Muscle layer of duodenum (tissue), 2 donors: ENCODE measurements around the gene GHRH.

ENCODE experiments used
- H3K27ac ChIP-seq: one replicate; pipeline ENCODE4 v1.7.0; 2013; ENCODE audit warnings: mild to moderate bottlenecking, low read length
- H3K27me3 ChIP-seq: one replicate; pipeline ENCODE4 v1.7.0; 2013; ENCODE audit warnings: low read depth, mild to moderate bottlenecking, control low read depth, low read length
- H3K36me3 ChIP-seq, 2 donors: one replicate each; pipeline ENCODE4 v1.7.0; 2013; ENCODE audit warnings: low read length in 2 of 2, control low read depth in 1 of 2, mild to moderate bottlenecking in 1 of 2; ENCODE audit not compliant: insufficient read depth in 2 of 2, control insufficient read depth in 1 of 2
- H3K4me1 ChIP-seq, 2 donors: one replicate each; pipeline ENCODE4 v1.7.0; 2013; ENCODE audit warnings: low read length in 2 of 2, mild to moderate bottlenecking in 2 of 2, control low read depth in 1 of 2, moderate library complexity in 1 of 2; ENCODE audit not compliant: insufficient read depth in 2 of 2, control insufficient read depth in 1 of 2
- H3K4me3 ChIP-seq, 2 donors: one replicate each; pipeline ENCODE4 v1.7.0; 2013; ENCODE audit warnings: low read length in 2 of 2, low read depth in 1 of 2, mild to moderate bottlenecking in 1 of 2
- H3K9me3 ChIP-seq, 2 donors: one replicate each; pipeline ENCODE4 v1.7.0; 2013; ENCODE audit warnings: low read length in 2 of 2, control low read depth in 1 of 2, mild to moderate bottlenecking in 1 of 2; ENCODE audit not compliant: control insufficient read depth in 1 of 2
- donor health status: healthy.

The GHRH gene

DNA sequence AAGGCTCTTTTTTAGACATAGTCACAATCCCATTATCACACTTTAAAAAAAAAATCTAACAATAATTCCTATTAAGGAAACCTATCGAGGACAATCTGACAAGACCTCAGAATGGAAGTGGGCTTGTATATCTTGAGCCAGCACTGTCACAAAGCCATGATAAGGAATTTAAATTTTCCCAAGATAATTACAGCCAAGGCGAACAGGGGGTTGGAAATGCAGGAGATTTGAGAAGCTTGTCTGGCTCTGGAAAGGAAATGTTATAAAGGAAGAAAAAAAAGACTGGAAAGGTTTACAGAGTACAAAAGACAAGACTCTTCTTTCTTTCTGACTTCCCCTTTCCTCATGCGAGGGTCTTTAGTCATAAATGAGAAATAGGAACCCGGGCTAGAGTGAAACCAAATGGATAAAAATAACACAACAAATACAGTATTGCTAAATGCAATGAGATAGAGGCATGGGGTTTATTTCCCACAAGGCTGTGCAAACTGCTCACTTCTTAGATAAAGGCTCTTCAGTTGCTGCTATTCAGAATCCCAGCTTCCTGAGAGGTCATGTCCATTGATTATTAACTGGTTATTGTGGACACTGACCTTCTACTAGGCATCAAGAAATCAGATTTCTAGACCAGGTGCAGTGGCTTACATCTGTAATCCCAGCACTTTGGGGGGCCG, 13.4 kb upstream of the GHRH start:
- Histone ChIP-seq H3K4me1 (peaks cover 5 to 7% of the 10 kb centered on the region in 2 donors), H3K36me3 (no peaks in the 10 kb centered on the region), H3K9me3 (no peaks in the 10 kb centered on the region), H3K27me3 (no peaks in the 10 kb centered on the region), H3K4me3 (no peak overlapping the region), H3K27ac (no peak overlapping the region)

DNA sequence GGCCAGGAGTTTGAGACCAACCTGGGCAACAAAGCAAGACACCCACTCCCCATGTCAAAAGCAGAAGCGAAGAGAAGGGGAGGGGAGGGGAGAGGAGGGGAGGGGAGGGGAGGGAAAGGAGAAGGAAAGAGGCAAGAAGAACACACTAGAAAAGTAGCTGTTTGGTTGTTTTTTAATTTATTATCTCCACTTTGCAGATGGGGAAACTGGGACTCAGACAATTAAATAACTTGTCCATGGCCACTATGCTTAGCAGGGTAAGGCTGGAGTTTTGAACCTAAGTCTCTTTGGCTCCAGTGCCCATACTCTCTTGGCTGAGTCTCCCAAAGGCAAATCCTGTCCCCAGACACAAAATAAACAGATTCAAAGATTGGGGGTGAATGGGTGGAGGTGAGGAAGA, 12.4 kb upstream of the GHRH start:
- Histone ChIP-seq H3K9me3 (no peaks in the 10 kb centered on the region), H3K4me3 (no peak overlapping the region), H3K4me1 (peaks cover 5 to 7% of the 10 kb centered on the region in 2 donors), H3K36me3 (no peaks in the 10 kb centered on the region), H3K27ac (no peak overlapping the region), H3K27me3 (no peaks in the 10 kb centered on the region)

- Histone ChIP-seq H3K4me3 (no peak overlapping the region), H3K27me3 (no peaks in the 10 kb centered on the region), H3K9me3 (no peaks in the 10 kb centered on the region), H3K4me1 (no peaks in the 10 kb centered on the region), H3K36me3 (no peaks in the 10 kb centered on the region), H3K27ac (no peak overlapping the region)
Measured at GRCh38 chr20:37271421-37271768, 9.8 kb upstream of the GHRH start.

DNA sequence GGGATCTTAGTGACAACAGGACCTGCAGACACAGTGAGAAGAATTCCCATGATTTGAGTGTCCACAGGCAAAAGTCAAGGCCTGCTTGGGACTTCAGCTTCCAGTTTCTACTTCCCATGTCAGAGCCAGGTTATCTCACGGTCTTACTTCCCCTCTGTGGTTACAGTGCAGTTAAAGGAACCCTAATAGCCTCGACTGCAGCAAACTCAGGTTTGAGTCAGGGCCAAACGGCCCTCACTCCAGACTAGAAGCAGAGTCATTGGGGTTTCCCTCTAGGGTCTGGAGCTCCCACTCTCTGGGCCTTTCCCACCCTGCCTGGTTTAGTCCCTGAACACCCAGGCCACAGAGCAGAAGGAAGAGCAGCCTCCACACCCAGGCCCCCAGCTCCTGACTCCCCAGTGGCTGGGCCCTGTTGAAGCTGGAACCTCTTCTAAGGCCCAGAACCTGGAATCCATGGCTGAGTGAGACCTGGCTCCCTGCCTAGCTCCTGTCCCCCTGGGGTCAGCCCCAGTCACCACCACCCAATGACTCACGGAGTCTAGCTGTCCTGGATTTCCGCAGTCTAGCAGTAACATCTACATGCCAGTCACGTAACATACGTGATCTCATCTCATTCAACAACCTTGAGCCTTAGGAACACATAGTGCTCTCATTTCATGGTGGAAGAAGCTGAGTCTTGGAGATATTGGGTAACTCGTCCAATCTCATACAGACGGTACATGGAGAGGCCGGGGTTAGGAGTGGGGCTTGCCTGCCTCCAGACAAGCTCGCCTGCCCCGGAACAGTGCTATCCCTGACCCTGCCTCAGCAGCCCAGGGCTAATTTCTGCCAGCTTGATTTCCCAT, 9.2 kb upstream of the GHRH start:
- Histone ChIP-seq H3K36me3 (no peaks in the 10 kb centered on the region), H3K27me3 (no peaks in the 10 kb centered on the region), H3K9me3 (no peaks in the 10 kb centered on the region), H3K27ac (no peak overlapping the region), H3K4me3 (no peak overlapping the region), H3K4me1 (no peaks in the 10 kb centered on the region)

GRCh38 chr20:37267667-37268313, 6.2 kb upstream of the GHRH start:
- H3K27ac ChIP-seq: no peak overlapping the region
- no peak overlapping the region for H3K4me3 ChIP-seq

DNA sequence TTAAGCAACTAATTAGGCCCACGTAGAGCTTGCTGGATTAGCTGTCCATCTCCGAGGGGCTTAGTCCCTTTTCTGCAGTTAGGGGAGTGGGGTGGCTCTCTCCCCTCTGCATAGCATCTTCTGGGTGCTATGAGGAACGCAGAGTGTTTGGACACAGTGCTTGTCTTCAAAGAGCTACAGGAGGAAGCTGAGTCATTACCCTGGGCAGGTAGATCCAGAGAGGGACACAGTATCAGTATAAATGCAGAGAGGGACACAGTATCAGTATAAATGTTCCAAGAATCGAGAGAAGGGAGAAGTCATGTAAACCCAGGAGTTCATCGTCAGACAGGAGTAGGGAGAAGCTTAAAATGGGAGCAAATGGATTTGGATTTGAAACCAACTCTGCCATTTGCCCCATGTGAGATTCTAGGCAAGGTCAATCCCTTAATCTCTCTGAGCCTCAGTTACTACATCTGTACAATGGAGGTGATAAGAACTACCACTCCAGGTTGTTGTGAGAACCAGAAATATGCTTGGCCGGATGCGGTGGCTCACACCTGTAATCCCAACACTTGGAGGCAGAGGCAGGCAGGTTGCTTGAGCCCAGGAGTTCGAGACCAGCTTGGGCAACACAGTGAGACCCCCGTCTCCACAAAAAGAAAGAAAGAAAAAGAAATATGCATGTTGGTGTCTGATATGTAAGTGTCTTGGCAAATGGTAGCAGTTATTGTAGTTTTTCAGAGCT, 5.5 kb upstream of the GHRH start:
- Histone ChIP-seq H3K4me1 (no peaks in the 10 kb centered on the region), H3K36me3 (no peaks in the 10 kb centered on the region), H3K9me3 (no peaks in the 10 kb centered on the region), H3K27ac (no peak overlapping the region), H3K27me3 (no peaks in the 10 kb centered on the region), H3K4me3 (no peak overlapping the region)

More at GRCh38 chr20:37267667-37268313, 6.2 kb upstream of the GHRH start:
- H3K9me3 ChIP-seq: no peaks in the 10 kb centered on the region
- H3K27me3 ChIP-seq: no peaks in the 10 kb centered on the region
- no peaks in the 10 kb centered on the region for H3K36me3 ChIP-seq
- no peaks in the 10 kb centered on the region for H3K4me1 ChIP-seq

GRCh38 chr20:37265152-37265551, 3.5 kb upstream of the GHRH start:
- Histone ChIP-seq H3K4me1 (no peaks in the 10 kb centered on the region), H3K27me3 (no peaks in the 10 kb centered on the region), H3K4me3 (no peak overlapping the region), H3K36me3 (no peaks in the 10 kb centered on the region), H3K9me3 (no peaks in the 10 kb centered on the region), H3K27ac (no peak overlapping the region)

DNA sequence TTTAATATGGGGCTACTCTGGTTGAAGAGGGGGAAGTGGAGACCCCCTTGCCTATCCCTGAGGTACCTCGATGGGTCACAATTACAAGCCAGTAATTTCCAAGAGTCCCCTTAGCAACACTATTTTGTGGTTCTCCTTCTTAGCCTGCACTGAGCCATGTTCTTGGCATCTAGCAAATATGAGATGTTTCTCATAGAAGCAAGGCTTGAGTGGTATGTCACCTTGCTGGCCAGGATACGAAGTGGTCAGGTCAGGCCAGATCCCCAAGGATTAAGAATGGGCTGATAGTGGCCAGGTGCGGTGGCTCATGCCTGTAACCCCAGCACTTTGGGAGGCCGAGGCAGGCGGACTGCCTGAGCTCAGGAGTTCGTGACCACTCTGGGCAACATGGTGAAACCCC, 2.1 kb upstream of the GHRH start:
- Histone ChIP-seq H3K27me3 (no peaks in the 10 kb centered on the region), H3K9me3 (no peaks in the 10 kb centered on the region), H3K4me3 (no peak overlapping the region), H3K36me3 (no peaks in the 10 kb centered on the region), H3K27ac (no peak overlapping the region), H3K4me1 (no peaks in the 10 kb centered on the region)

- Histone ChIP-seq H3K9me3 (no peaks in the 10 kb centered on the region), H3K4me1 (no peaks in the 10 kb centered on the region), H3K27ac (no peak overlapping the region), H3K36me3 (no peaks in the 10 kb centered on the region), H3K27me3 (no peaks in the 10 kb centered on the region), H3K4me3 (no peak overlapping the region)
Measured at GRCh38 chr20:37262505-37262904, 891 bp upstream of the GHRH start.

DNA sequence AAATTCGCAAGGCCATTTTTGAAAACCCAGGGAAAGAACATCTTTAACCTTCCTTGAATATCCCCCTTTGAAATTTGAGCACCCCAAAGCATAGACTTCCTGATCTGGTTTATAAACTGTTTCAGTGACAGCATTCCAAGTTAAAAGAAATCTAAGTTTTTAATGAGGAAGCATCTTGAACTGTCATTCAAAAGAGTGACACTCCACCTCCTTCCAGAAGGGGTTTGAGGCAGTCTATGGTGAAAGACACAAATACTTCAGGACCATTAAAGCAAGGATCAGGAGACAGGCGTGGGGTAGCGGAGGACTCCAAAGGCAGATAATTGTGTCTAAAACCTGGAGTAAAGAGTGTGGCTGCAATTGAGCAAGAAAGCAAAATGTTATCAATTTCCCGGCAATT, 691 bp downstream of the GHRH start:
- no peaks in the 10 kb centered on the region for H3K4me1 ChIP-seq
- H3K27me3 ChIP-seq: no peaks in the 10 kb centered on the region
- H3K27ac ChIP-seq: no peak overlapping the region
- no peak overlapping the region for H3K4me3 ChIP-seq
- H3K36me3 ChIP-seq: no peaks in the 10 kb centered on the region
- H3K9me3 ChIP-seq: no peaks in the 10 kb centered on the region

DNA sequence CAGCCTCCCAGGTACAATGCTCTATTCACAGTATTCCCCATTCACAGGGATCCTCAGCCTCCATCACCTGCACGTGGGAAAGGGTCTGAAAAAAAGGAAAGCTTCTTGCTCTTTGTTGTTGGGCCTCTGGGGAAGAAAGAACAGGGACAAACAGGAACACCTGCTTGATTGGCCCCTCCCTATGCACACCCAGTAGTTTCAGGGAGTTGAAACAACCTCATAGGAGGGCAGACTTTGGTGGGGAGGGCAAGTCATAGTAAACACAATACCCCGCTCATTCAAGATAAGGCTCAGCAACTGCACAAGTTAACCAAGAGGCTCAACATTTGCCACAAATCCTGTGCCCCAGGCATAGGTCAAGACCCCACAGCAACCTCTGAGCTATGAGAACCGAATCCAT, 1.7 kb downstream of the GHRH start:
- Histone ChIP-seq H3K9me3 (no peaks in the 10 kb centered on the region), H3K4me1 (no peaks in the 10 kb centered on the region), H3K27me3 (no peaks in the 10 kb centered on the region), H3K27ac (no peak overlapping the region), H3K36me3 (no peaks in the 10 kb centered on the region), H3K4me3 (no peak overlapping the region)
